GM12801 (cell line): ENCODE measurements around the gene KRT71.

Experiments used
- TF ChIP-seq, protein P1 (sequence below): IDR thresholded peaks from one replicate; pipeline ENCODE4 v1.5.1; 2011; ENCODE audit warnings: control low read depth; ENCODE audit not compliant: insufficient read length; ENCODE audit errors: extremely low read depth

The KRT71 gene

GRCh38 chr12:52539083-52539820, 13.7 kb downstream of the KRT71 start:
- TF ChIP-seq, protein P1, sequence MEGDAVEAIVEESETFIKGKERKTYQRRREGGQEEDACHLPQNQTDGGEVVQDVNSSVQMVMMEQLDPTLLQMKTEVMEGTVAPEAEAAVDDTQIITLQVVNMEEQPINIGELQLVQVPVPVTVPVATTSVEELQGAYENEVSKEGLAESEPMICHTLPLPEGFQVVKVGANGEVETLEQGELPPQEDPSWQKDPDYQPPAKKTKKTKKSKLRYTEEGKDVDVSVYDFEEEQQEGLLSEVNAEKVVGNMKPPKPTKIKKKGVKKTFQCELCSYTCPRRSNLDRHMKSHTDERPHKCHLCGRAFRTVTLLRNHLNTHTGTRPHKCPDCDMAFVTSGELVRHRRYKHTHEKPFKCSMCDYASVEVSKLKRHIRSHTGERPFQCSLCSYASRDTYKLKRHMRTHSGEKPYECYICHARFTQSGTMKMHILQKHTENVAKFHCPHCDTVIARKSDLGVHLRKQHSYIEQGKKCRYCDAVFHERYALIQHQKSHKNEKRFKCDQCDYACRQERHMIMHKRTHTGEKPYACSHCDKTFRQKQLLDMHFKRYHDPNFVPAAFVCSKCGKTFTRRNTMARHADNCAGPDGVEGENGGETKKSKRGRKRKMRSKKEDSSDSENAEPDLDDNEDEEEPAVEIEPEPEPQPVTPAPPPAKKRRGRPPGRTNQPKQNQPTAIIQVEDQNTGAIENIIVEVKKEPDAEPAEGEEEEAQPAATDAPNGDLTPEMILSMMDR = no peak

- TF ChIP-seq, protein P1 = no peak
Observed at GRCh38 chr12:52537101-52537500, 15.8 kb downstream of the KRT71 start.

GRCh38 chr12:52535574-52535973, 17.4 kb downstream of the KRT71 start:
- TF ChIP-seq, protein P1 = no peak

- TF ChIP-seq, protein P1 = no peak
Observed at GRCh38 chr12:52534482-52534881, 18.5 kb downstream of the KRT71 start.

DNA sequence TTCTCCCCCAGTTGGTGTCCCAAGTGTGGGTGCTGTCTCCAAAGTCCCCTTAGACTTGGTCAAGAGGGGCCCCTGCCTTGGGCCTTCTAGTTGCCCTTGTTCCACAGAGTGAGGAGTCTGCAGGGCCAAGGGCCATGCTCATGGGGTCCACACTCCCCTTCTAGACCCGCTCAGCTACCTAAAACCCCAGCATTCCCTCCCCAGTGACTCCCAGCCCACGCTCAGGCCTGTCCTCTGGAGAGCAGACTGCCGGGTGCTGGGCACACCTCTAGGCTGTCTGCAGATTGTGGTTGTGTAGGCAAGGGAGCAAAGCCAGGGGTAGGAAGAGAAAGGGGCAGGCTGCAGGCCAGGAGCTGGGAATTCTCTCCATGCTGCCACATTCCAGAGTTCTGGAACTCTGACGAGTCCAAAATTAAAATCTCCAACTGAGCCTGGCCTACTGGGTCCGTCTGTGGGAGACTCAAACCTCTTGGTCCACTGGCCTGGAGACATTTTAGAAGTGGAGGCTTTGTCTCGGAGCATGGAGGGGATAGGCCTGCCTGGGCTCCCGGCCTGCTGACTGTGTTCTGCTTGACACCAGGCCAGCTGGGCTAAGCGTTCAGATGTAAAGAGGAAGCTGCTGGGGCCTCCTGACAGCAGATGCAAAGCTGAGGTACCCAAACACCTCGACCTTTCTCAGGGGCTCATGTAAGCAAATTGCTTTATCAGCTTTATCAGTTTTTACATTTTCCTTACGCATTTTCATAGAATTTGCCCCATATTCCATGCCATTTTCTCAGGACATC, 19.1 kb downstream of the KRT71 start:
- TF ChIP-seq, protein P1 = no peak

GRCh38 chr12:52532636-52533035, 20.3 kb downstream of the KRT71 start:
- TF ChIP-seq, protein P1 = no peak

DNA sequence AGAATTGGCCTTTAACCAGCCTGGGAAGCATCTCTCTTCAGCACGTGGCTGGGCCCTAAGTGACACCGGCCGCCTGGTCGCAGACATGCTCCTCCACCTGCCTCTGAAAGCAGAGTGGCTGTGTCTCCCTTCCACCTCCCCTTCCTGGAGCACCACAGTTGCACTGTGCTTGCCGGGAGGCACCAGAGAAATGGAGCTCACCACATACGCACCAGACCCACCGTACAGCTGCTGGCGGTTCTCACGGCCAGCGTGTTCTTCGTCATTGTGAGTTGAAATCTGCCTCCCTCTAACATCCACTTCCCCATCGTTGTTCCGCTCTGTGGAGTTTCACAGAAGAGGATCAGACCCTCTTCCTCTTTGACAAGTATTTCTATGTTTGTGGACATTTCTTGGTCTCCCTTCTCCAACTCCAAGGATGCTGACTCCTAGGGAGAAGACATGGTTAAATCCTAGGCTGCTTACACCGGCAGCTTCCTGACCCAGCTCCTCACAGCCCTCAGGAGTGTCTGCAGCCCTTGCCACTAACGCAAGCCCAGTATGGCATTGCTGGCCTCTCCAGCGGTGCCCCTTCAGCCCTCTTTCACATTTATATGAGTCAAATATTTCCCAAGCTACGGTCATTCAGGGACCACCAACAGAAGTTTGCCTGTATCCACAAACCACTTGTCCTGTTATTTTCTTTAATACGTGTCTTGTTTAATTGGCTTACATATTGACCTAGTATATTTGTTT, 21.2 kb downstream of the KRT71 start:
- TF ChIP-seq, protein P1 = no peak
